ENCODE results near the gene ATP11A.

ATP11A gene

GRCh38 chr13:112918266-112918665 lies 228.4 kb downstream of the ATP11A start:
- ChIA-PET CTCF (no interaction called here), POLR2A (no interaction called here)
- no peaks in the 10 kb centered on the region for H3K36me3 ChIP-seq (ENCODE audit: control insufficient read depth in 2 of 2, insufficient read depth in 1 of 2, low read length in 2 of 2)
- H3K9me3 ChIP-seq (ENCODE audit: control insufficient read depth, insufficient read depth, low read depth, low read length), result no peaks in the 10 kb centered on the region
- no peak overlapping the region for H3K4me3 ChIP-seq (ENCODE audit: low read depth, low read length)
- H3K4me1 ChIP-seq (ENCODE audit: control insufficient read depth, insufficient read depth, low read length), result no peaks in the 10 kb centered on the region
- no peak for TF ChIP-seq TRIM28 (IDR thresholded peaks at IDR 0.05; ENCODE audit: borderline replicate concordance, low read length)
- TF ChIP-seq ZNF692 (tag by site-specific recombination; IDR thresholded peaks at IDR 0.05), result no peak
- no peak for TF ChIP-seq ZNF223 (tag by site-specific recombination; IDR thresholded peaks at IDR 0.05)
- no peak for TF ChIP-seq ZNF704 (tag by site-specific recombination; IDR thresholded peaks at IDR 0.05)
- TF ChIP-seq, protein P1, sequence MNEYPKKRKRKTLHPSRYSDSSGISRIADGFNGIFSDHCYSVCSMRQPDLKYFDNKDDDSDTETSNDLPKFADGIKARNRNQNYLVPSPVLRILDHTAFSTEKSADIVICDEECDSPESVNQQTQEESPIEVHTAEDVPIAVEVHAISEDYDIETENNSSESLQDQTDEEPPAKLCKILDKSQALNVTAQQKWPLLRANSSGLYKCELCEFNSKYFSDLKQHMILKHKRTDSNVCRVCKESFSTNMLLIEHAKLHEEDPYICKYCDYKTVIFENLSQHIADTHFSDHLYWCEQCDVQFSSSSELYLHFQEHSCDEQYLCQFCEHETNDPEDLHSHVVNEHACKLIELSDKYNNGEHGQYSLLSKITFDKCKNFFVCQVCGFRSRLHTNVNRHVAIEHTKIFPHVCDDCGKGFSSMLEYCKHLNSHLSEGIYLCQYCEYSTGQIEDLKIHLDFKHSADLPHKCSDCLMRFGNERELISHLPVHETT (tag by site-specific recombination; IDR thresholded peaks at IDR 0.05), result no peak
- no peak for TF ChIP-seq ZNF521 (tag by site-specific recombination; IDR thresholded peaks at IDR 0.05)
- no peak for TF ChIP-seq ZNF529 (tag by site-specific recombination; IDR thresholded peaks at IDR 0.05; ENCODE audit: insufficient replicate concordance)
- TF ChIP-seq REST (tag by site-specific recombination; IDR thresholded peaks at IDR 0.05), result no peak
- no peak for TF ChIP-seq ZNF670 (tag by site-specific recombination; IDR thresholded peaks at IDR 0.05; ENCODE audit: low read depth)
- TF ChIP-seq ZNF501 (tag by site-specific recombination; IDR thresholded peaks at IDR 0.05), result no peak
- TF ChIP-seq GFI1B (tag by site-specific recombination; IDR thresholded peaks at IDR 0.05), result no peak
- TF ChIP-seq SP2 (tag by site-specific recombination; IDR thresholded peaks at IDR 0.05), result no peak
- TF ChIP-seq, protein P2, sequence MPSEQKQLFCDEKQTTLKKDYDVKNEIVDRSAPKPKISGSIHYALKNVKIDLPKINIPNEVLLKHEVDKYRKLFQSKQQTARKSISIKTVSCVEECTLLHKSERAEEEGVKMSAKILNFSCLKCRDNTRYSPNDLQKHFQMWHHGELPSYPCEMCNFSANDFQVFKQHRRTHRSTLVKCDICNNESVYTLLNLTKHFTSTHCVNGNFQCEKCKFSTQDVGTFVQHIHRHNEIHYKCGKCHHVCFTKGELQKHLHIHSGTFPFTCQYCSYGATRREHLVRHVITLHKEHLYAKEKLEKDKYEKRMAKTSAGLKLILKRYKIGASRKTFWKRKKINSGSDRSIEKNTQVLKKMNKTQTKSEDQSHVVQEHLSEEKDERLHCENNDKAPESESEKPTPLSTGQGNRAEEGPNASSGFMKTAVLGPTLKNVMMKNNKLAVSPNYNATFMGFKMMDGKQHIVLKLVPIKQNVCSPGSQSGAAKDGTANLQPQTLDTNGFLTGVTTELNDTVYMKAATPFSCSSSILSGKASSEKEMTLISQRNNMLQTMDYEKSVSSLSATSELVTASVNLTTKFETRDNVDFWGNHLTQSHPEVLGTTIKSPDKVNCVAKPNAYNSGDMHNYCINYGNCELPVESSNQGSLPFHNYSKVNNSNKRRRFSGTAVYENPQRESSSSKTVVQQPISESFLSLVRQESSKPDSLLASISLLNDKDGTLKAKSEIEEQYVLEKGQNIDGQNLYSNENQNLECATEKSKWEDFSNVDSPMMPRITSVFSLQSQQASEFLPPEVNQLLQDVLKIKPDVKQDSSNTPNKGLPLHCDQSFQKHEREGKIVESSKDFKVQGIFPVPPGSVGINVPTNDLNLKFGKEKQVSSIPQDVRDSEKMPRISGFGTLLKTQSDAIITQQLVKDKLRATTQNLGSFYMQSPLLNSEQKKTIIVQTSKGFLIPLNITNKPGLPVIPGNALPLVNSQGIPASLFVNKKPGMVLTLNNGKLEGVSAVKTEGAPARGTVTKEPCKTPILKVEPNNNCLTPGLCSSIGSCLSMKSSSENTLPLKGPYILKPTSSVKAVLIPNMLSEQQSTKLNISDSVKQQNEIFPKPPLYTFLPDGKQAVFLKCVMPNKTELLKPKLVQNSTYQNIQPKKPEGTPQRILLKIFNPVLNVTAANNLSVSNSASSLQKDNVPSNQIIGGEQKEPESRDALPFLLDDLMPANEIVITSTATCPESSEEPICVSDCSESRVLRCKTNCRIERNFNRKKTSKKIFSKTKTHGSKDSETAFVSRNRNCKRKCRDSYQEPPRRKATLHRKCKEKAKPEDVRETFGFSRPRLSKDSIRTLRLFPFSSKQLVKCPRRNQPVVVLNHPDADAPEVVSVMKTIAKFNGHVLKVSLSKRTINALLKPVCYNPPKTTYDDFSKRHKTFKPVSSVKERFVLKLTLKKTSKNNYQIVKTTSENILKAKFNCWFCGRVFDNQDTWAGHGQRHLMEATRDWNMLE (tag by site-specific recombination; conservative IDR thresholded peaks at IDR 0.05; ENCODE audit: low read depth), result no peak
- no peak for TF ChIP-seq ZBTB20 (tag by site-specific recombination; IDR thresholded peaks at IDR 0.05)
- no peak for TF ChIP-seq ZNF174 (tag by site-specific recombination; IDR thresholded peaks at IDR 0.05)
- TF ChIP-seq ZNF114 (tag by site-specific recombination; IDR thresholded peaks at IDR 0.05), result no peak
- TF ChIP-seq WT1 (tag by site-specific recombination; IDR thresholded peaks at IDR 0.05), result no peak
- no peak overlapping the region for H3K27ac ChIP-seq (ENCODE audit: extremely low read depth, low read depth, low read length)

Data from HEK293 (cell line).